HuH-7.5 (cell line): ENCODE measurements around the gene PPP2R1B.
"Not testable (repeated sequence)": the region's sequence is repeated elsewhere in the genome, so short reads cannot be mapped to it uniquely, and the experiment has no call there.

Experiments
- DNase-seq: peaks from one replicate; pipeline ENCODE4 v3.0.0; 2011; ENCODE audit warnings: low spot score

The PPP2R1B gene

GRCh38 chr11:111782109-111782741 lies 16.0 kb upstream of the PPP2R1B start:
- no peak for DNase-seq

GRCh38 chr11:111779118-111779517 lies 12.9 kb upstream of the PPP2R1B start:
- DNase-seq, result no peak

GRCh38 chr11:111778047-111778558 lies 11.9 kb upstream of the PPP2R1B start:
- no peak for DNase-seq

- peak; percentile 37 for DNase-seq
Observed at GRCh38 chr11:111777094-111778046, 11.2 kb upstream of the PPP2R1B start.

GRCh38 chr11:111776398-111777093 lies 10.4 kb upstream of the PPP2R1B start:
- no peak for DNase-seq

GRCh38 chr11:111774955-111775710 lies 8.9 kb upstream of the PPP2R1B start:
- no peak for DNase-seq

GRCh38 chr11:111772535-111772934 lies 6.3 kb upstream of the PPP2R1B start:
- DNase-seq, result no peak

GRCh38 chr11:111771205-111771604 lies 5.0 kb upstream of the PPP2R1B start:
- DNase-seq, result not testable (repeated sequence)

GRCh38 chr11:111770581-111771134 lies 4.5 kb upstream of the PPP2R1B start:
- no peak for DNase-seq

GRCh38 chr11:111766834-111767142 lies 599 bp upstream of the PPP2R1B start:
- DNase-seq, result no peak

- DNase-seq, result no peak
Observed at GRCh38 chr11:111765320-111765983, 737 bp downstream of the PPP2R1B start.

GRCh38 chr11:111764621-111765020 lies 1.6 kb downstream of the PPP2R1B start:
- no peak for DNase-seq

GRCh38 chr11:111762981-111763643 lies 3.1 kb downstream of the PPP2R1B start:
- no peak for DNase-seq

- DNase-seq, result no peak
Observed at GRCh38 chr11:111762526-111762925, 3.7 kb downstream of the PPP2R1B start.

GRCh38 chr11:111761036-111761435 lies 5.2 kb downstream of the PPP2R1B start:
- DNase-seq, result no peak

GRCh38 chr11:111759778-111760407 lies 6.3 kb downstream of the PPP2R1B start:
- DNase-seq, result no peak

- no peak for DNase-seq
Observed at GRCh38 chr11:111759376-111759775, 6.8 kb downstream of the PPP2R1B start.

- DNase-seq, result no peak
Observed at GRCh38 chr11:111756097-111756496, 10.1 kb downstream of the PPP2R1B start.

- no peak for DNase-seq
Observed at GRCh38 chr11:111749646-111750045, 16.5 kb downstream of the PPP2R1B start.
